Kidney epithelial cell (primary cell): ENCODE measurements around the gene DCAF4. TPM values are rescaled to one million over a fixed set of nuclear protein-coding genes. Genes with fewer than 3 reads are reported as not detected.

ENCODE experiments used
- DNase-seq: peaks from one replicate; pipeline ENCODE4 v3.0.0-alpha.2; 2010; ENCODE audit warnings: low read depth
- H3K27me3 ChIP-seq: 2 replicates; pipeline ENCODE4 v1.6.0; 2011; ENCODE audit warnings: low read length; ENCODE audit not compliant: control insufficient read depth, insufficient read depth
- H3K36me3 ChIP-seq: 2 replicates; pipeline ENCODE4 v1.5.1; 2011; ENCODE audit warnings: low read length; ENCODE audit not compliant: control insufficient read depth, insufficient read depth
- H3K4me3 ChIP-seq: 2 replicates; pipeline ENCODE4 v1.5.1; 2011; ENCODE audit warnings: low read depth, mild to moderate bottlenecking, control low read depth, low read length
- total RNA-seq: library from RNA; depleted of rRNA; stranded (reverse); fragments of >200 nt; gene quantifications from 2 replicates; pipeline ENCODE4 v1.2.3, GENCODE V29; 2015
- TF ChIP-seq, protein P1 (sequence below): IDR thresholded peaks from 2 replicates; pipeline ENCODE4 v1.5.1; 2011; ENCODE audit warnings: mild to moderate bottlenecking, moderate library complexity, low read length, control low read depth, inconsistent platforms; ENCODE audit not compliant: insufficient read depth, poor library complexity, severe bottlenecking

Gene DCAF4
- total RNA-seq, 1 donor from 2014 or later: 23.1 TPM

GRCh38 chr14:72887514-72887913, 38.8 kb upstream of the DCAF4 start:
- no peaks in the 10 kb centered on the region for H3K27me3 ChIP-seq
- TF ChIP-seq, protein P1, sequence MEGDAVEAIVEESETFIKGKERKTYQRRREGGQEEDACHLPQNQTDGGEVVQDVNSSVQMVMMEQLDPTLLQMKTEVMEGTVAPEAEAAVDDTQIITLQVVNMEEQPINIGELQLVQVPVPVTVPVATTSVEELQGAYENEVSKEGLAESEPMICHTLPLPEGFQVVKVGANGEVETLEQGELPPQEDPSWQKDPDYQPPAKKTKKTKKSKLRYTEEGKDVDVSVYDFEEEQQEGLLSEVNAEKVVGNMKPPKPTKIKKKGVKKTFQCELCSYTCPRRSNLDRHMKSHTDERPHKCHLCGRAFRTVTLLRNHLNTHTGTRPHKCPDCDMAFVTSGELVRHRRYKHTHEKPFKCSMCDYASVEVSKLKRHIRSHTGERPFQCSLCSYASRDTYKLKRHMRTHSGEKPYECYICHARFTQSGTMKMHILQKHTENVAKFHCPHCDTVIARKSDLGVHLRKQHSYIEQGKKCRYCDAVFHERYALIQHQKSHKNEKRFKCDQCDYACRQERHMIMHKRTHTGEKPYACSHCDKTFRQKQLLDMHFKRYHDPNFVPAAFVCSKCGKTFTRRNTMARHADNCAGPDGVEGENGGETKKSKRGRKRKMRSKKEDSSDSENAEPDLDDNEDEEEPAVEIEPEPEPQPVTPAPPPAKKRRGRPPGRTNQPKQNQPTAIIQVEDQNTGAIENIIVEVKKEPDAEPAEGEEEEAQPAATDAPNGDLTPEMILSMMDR: no peak
- H3K4me3 ChIP-seq: no peak overlapping the region
- H3K36me3 ChIP-seq: no peaks in the 10 kb centered on the region
- DNase-seq: no peak

DNA sequence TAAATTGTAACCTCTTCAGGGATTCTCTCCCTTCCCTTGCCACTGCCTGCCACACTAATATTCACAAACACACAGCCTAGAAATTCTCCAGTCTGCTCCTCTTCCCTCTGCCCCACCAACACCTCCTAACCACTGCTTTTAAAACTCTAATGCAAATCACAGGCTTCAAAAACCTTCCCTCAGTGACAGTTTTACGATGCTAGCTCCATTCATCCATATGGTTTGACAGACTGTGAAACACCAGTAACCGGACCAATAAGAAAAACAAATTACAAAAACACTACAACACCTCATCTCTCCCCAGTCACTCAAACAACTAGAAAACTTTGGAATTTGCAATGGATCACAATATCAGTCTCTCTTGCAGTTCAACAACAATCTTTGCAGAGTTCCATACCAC, 38.1 kb upstream of the DCAF4 start:
- Histone ChIP-seq H3K36me3 (no peaks in the 10 kb centered on the region), H3K27me3 (no peaks in the 10 kb centered on the region), H3K4me3 (no peak overlapping the region)
- TF ChIP-seq, protein P1: no peak
- DNase-seq: no peak

GRCh38 chr14:72888636-72889201, 37.5 kb upstream of the DCAF4 start:
- no peaks in the 10 kb centered on the region for H3K27me3 ChIP-seq
- TF ChIP-seq, protein P1: no peak
- no peak for DNase-seq

DNA sequence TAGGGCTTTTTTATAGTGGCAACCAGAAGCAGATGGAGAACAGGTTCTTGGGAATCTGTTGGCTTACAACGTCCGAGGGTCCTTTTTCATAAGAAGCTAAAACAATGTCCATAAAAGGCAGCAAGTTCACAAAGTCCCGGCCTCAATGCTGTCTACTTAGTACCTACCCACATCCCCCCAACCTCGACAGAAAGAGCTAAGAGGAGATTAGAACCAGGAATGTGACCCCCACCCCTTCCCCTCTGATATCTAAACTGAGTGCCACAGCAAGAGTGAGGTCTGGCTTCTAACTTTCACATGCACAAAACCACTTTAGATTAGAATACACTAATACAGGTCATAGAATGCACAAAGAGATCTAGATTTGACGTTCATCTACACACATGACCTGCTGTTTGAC, 36.9 kb upstream of the DCAF4 start:
- no peaks in the 10 kb centered on the region for H3K27me3 ChIP-seq
- TF ChIP-seq, protein P1: no peak

More at GRCh38 chr14:72888636-72889201, 37.5 kb upstream of the DCAF4 start:
- Histone ChIP-seq H3K4me3 (no peak overlapping the region), H3K36me3 (no peaks in the 10 kb centered on the region)

DNA sequence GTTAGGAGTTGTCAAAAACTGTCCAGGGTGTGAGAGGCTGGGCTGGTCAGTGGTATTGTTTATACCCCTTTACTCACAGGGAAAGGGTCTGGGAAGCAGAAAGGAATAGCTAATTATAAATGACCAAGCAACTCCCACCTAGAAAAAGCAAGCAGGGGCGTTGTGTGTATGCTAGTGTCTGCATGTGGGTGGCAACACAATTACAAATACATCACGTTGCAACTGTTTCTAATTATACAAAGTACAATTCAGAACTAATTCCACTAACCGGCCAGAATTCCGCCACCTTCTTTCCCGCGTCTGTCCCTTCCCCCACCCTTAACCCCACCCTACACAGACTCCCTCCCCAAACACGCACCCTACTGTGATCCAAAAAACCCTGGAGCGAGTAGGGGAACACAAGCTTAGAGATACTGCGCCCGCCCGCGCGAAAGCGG, 34.6 kb upstream of the DCAF4 start:
- no peak for DNase-seq
- TF ChIP-seq, protein P1: no peak
- no peaks in the 10 kb centered on the region for H3K36me3 ChIP-seq
- H3K4me3 ChIP-seq: peak overlapping the region; percentile 69
- no peaks in the 10 kb centered on the region for H3K27me3 ChIP-seq

More for the DNA sequence above, 36.9 kb upstream of the DCAF4 start:
- no peak for DNase-seq
- H3K4me3 ChIP-seq: no peak overlapping the region
- H3K36me3 ChIP-seq: no peaks in the 10 kb centered on the region
